Trophoblast cell (in vitro differentiated cells and primary cell): Measurements from ENCODE around the gene DSTYK.
"Not testable (repeated sequence)": the region's sequence is repeated elsewhere in the genome, so short reads cannot be mapped to it uniquely, and the experiment has no call there.

Source experiments
- DNase-seq, 2 donors: peaks; one replicate each; pipeline ENCODE4 v3.0.0-alpha.2; 2016
- H2AFZ ChIP-seq: 2 replicates; pipeline ENCODE4 v1.6.1; 2013; ENCODE audit warnings: low read length, moderate library complexity, mild to moderate bottlenecking; ENCODE audit not compliant: insufficient read depth, poor library complexity
- H2AK5ac ChIP-seq: 2 replicates; pipeline ENCODE4 v1.6.1; 2013; ENCODE audit warnings: mild to moderate bottlenecking, low read length
- H2BK120ac ChIP-seq: 2 replicates; pipeline ENCODE4 v1.6.1; 2013; ENCODE audit warnings: low read length, mild to moderate bottlenecking, moderate library complexity; ENCODE audit not compliant: insufficient read depth, poor library complexity
- H2BK12ac ChIP-seq: 2 replicates; pipeline ENCODE4 v1.6.1; 2013; ENCODE audit warnings: mild to moderate bottlenecking, low read length, moderate library complexity
- H2BK5ac ChIP-seq: 2 replicates; pipeline ENCODE4 v1.6.1; 2013; ENCODE audit warnings: low read length, low read depth, moderate library complexity, mild to moderate bottlenecking; ENCODE audit not compliant: poor library complexity
- H3K14ac ChIP-seq: 2 replicates; pipeline ENCODE4 v1.6.1; 2013; ENCODE audit warnings: mild to moderate bottlenecking, low read length
- H3K18ac ChIP-seq: 2 replicates; pipeline ENCODE4 v1.6.1; 2013; ENCODE audit warnings: mild to moderate bottlenecking, low read length
- H3K23ac ChIP-seq: 2 replicates; pipeline ENCODE4 v1.6.1; 2013; ENCODE audit warnings: low read length
- H3K27ac ChIP-seq: 2 replicates; pipeline ENCODE4 v1.5.1; 2013; ENCODE audit warnings: low read depth, mild to moderate bottlenecking, inconsistent platforms, low read length, moderate library complexity
- H3K27me3 ChIP-seq: 2 replicates; pipeline ENCODE4 v1.6.1; 2013; ENCODE audit warnings: inconsistent platforms, mild to moderate bottlenecking, low read length, moderate library complexity; ENCODE audit not compliant: insufficient read depth
- H3K36me3 ChIP-seq, 2 experiments: 1 replicate in 1 of 2; 2 replicates in 1 of 2; pipeline ENCODE4 v1.6.1; 2013; ENCODE audit warnings: low read length in 2 of 2, mild to moderate bottlenecking in 2 of 2, moderate library complexity in 1 of 2; ENCODE audit not compliant: insufficient read depth in 2 of 2, control insufficient read depth in 1 of 2
- H3K4ac ChIP-seq: 2 replicates; pipeline ENCODE4 v1.6.1; 2013; ENCODE audit warnings: low read depth, mild to moderate bottlenecking, low read length, moderate library complexity
- H3K4me1 ChIP-seq, 2 experiments: 1 replicate in 1 of 2; 2 replicates in 1 of 2; pipeline ENCODE4 v1.6.1; 2013; ENCODE audit warnings: low read length in 2 of 2, mild to moderate bottlenecking in 2 of 2, moderate library complexity in 1 of 2; ENCODE audit not compliant: insufficient read depth in 2 of 2, control insufficient read depth in 1 of 2
- H3K4me2 ChIP-seq: 2 replicates; pipeline ENCODE4 v1.6.1; 2013; ENCODE audit warnings: inconsistent platforms, mild to moderate bottlenecking, low read length, moderate library complexity
- H3K4me3 ChIP-seq: 2 replicates; pipeline ENCODE4 v1.5.1; 2013; ENCODE audit warnings: mild to moderate bottlenecking, low read depth, low read length, inconsistent platforms
- H3K79me1 ChIP-seq: one replicate; pipeline ENCODE4 v1.6.1; 2013; ENCODE audit warnings: low read length
- H3K79me2 ChIP-seq: 2 replicates; pipeline ENCODE4 v1.6.1; 2013; ENCODE audit warnings: low read length, mild to moderate bottlenecking; ENCODE audit not compliant: control insufficient read depth, insufficient read depth, poor library complexity
- H3K9ac ChIP-seq: 2 replicates; pipeline ENCODE4 v1.6.1; 2013; ENCODE audit warnings: mild to moderate bottlenecking, low read length
- H3K9me3 ChIP-seq: 2 replicates; pipeline ENCODE4 v1.6.1; 2013; ENCODE audit warnings: low read depth, mild to moderate bottlenecking, control low read depth, inconsistent platforms, low read length; ENCODE audit not compliant: insufficient read depth
- H4K12ac ChIP-seq: 2 replicates; pipeline ENCODE4 v1.6.1; 2013; ENCODE audit warnings: low read depth, mild to moderate bottlenecking, low read length, moderate library complexity
- H4K8ac ChIP-seq: 2 replicates; pipeline ENCODE4 v1.6.1; 2013; ENCODE audit warnings: low read depth, mild to moderate bottlenecking, low read length, moderate library complexity
- H4K91ac ChIP-seq: one replicate; pipeline ENCODE4 v1.6.1; 2013; ENCODE audit warnings: low read depth, mild to moderate bottlenecking, low read length, moderate library complexity
- WGBS: extraction: QIAGEN DNeasy Blood & Tissue Kit; methylation state at CpG from one replicate; pipeline ENCODE4 v1.1.7; 2013; ENCODE audit warnings: missing lambda C conversion rate; ENCODE audit not compliant: insufficient read length, insufficient coverage; ENCODE audit errors: extremely low coverage; 5-methylcytosine and 5-hydroxymethylcytosine counted together

The DSTYK gene

DNA sequence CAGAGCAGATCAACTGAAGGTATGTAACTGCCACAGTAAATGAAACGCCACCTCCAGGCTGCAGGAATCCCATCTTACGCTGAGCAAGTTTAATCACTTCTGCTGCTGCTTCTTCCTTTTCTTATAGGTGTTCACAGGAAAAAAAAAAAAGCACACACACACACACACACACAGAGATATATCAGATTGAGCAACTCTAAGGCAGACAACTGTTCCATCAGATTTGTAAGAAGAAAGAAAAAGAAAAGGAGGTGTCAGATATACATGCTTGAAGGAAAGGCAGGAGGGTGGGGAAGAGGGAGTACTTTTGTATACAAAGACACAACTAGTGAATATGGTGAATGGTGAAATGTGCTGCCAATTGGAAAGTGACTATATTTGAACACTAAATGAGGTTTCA is 28.6 kb downstream of the DSTYK start:
- Histone ChIP-seq H3K18ac (no peak overlapping the region), H3K27me3 (no peaks in the 10 kb centered on the region), H3K27ac (peak overlapping the region; percentile 37), H4K8ac (no peak overlapping the region), H3K79me2 (no peaks in the 10 kb centered on the region), H2BK5ac (no peak overlapping the region), H4K91ac (no peak overlapping the region), H2BK12ac (no peak overlapping the region), H3K9ac (no peak overlapping the region), H3K4ac (no peak overlapping the region), H2AFZ (no peak overlapping the region), H3K9me3 (no peaks in the 10 kb centered on the region), H3K4me1 (peaks cover 0 to 2% of the 10 kb centered on the region in 2 experiments), H4K12ac (no peak overlapping the region), H3K23ac (no peak overlapping the region), H2AK5ac (no peak overlapping the region), H2BK120ac (no peak overlapping the region), H3K36me3 (peaks cover 2 to 3% of the 10 kb centered on the region in 2 experiments), H3K14ac (no peak overlapping the region), H3K4me2 (no peak overlapping the region), H3K4me3 (no peak overlapping the region), H3K79me1 (no peaks in the 10 kb centered on the region)
- DNase-seq = peak in 1 of 2 donors; percentile 19
- no CpG with 5 or more reads among the region's 2 CpGs for WGBS

DNA sequence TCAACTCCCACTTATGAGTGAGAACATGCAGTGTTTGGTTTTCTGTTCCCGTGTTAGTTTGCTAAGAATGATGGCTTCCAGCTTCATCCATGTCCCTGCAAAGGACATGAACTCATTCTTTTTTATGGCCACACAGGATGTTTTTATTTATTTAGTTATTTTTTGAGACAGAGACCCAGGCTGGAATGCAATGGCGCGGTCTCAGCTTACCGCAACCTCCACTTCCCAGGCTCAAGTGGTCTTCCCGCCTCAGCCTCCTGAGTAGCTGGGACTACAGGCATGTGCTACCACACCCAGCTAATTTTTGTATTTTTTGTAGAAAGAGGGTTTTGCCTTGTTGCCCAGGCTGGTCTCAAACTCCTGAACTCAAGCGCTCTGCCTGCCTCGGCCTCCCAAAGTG is 31.2 kb downstream of the DSTYK start:
- not testable (repeated sequence) for H3K4me1 ChIP-seq, H3K36me3 ChIP-seq, H3K79me2 ChIP-seq, H3K9me3 ChIP-seq, H4K91ac ChIP-seq, H3K27me3 ChIP-seq, H2AK5ac ChIP-seq, H2AFZ ChIP-seq, H3K9ac ChIP-seq, H2BK5ac ChIP-seq, H4K8ac ChIP-seq, H2BK12ac ChIP-seq, H3K27ac ChIP-seq, H3K4ac ChIP-seq, H3K4me2 ChIP-seq, H3K18ac ChIP-seq, H3K23ac ChIP-seq, H2BK120ac ChIP-seq, DNase-seq, H3K4me3 ChIP-seq, H3K14ac ChIP-seq, H3K79me1 ChIP-seq, H4K12ac ChIP-seq
- no CpG with 5 or more reads among the region's 7 CpGs for WGBS

DNA sequence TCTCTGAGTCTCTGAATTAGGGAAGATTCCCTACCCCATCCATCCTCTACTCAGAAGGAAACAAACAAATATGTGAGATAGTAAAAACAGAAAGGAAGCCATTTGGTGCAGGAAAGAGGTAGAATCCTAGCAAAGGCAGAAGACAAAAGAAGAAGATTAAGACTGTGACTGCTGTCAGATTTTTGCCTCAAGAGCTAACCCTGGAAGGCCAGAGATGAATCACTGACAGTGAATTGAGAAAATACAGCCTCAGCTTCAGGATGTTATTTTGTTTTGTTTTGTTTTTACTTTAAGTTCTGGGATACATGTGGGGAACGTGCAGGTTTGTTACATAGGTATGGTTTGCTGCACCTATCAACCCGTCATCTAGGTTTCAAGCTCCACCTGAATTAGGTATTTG is 31.7 kb downstream of the DSTYK start:
- H3K14ac ChIP-seq = no peak overlapping the region
- no peak overlapping the region for H3K27ac ChIP-seq
- H2AK5ac ChIP-seq = no peak overlapping the region
- H2BK5ac ChIP-seq = no peak overlapping the region
- no peaks in the 10 kb centered on the region for H3K27me3 ChIP-seq
- DNase-seq = no peak
- H3K23ac ChIP-seq = no peak overlapping the region
- H3K9ac ChIP-seq = no peak overlapping the region
- no peak overlapping the region for H3K4ac ChIP-seq
- peaks cover 0 to 4% of the 10 kb centered on the region in 2 experiments for H3K36me3 ChIP-seq
- H2BK120ac ChIP-seq = no peak overlapping the region
- H3K79me1 ChIP-seq = no peaks in the 10 kb centered on the region
- no peak overlapping the region for H2AFZ ChIP-seq
- H3K4me3 ChIP-seq = no peak overlapping the region
- H3K18ac ChIP-seq = no peak overlapping the region
- no peak overlapping the region for H2BK12ac ChIP-seq
- no peak overlapping the region for H4K8ac ChIP-seq
- WGBS = no CpG with 5 or more reads among the region's 2 CpGs
- H3K79me2 ChIP-seq = no peaks in the 10 kb centered on the region
- no peak overlapping the region for H3K4me2 ChIP-seq
- H4K91ac ChIP-seq = no peak overlapping the region
- H3K9me3 ChIP-seq = no peaks in the 10 kb centered on the region
- H3K4me1 ChIP-seq = peaks cover 0 to 2% of the 10 kb centered on the region in 2 experiments
- no peak overlapping the region for H4K12ac ChIP-seq

DNA sequence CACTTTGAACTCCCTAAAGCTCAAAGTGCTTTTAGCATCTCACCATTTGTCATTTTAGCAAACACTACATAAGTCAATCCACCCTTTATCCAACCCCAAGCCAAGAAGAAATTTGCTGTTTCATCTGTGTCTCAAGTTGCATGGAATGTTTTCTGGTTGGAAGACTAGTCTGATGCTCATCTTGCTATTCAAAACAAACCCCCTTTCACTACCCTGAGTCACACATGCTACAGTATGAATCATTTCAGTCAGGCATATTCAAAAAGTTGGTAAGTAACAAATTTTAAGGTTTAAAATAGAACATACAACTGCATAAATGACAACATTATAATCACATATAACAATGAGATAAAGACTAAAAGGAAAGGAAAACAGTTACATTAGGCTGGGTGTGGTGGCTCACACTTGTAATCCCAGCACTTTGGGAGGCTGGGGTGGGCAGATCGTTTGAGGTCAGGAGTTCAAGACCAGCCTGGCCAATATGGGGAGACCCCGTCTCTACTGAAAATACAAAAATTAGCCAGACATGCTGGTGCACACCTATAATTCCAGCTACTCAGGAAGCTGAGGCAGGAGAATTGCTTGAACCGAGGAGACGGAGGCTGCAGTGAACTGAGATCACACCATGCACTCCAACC is 38.7 kb downstream of the DSTYK start:
- H3K18ac ChIP-seq = no peak overlapping the region
- no CpG with 5 or more reads among the region's 4 CpGs for WGBS
- H2AFZ ChIP-seq = no peak overlapping the region
- no peak for DNase-seq
- no peak overlapping the region for H4K12ac ChIP-seq
- no peak overlapping the region for H3K14ac ChIP-seq
- no peak overlapping the region for H3K4me3 ChIP-seq
- no peak overlapping the region for H2BK5ac ChIP-seq
- H3K4me1 ChIP-seq = no peaks in the 10 kb centered on the region
- H3K9me3 ChIP-seq = no peaks in the 10 kb centered on the region
- no peak overlapping the region for H4K8ac ChIP-seq
- no peak overlapping the region for H4K91ac ChIP-seq
- no peak overlapping the region for H2BK12ac ChIP-seq
- H2BK120ac ChIP-seq = no peak overlapping the region
- no peaks in the 10 kb centered on the region for H3K79me2 ChIP-seq
- no peak overlapping the region for H2AK5ac ChIP-seq
- H3K36me3 ChIP-seq = peaks cover 4 to 7% of the 10 kb centered on the region in 2 experiments
- H3K9ac ChIP-seq = no peak overlapping the region
- H3K4ac ChIP-seq = no peak overlapping the region
- no peaks in the 10 kb centered on the region for H3K27me3 ChIP-seq
- H3K23ac ChIP-seq = no peak overlapping the region
- H3K27ac ChIP-seq = no peak overlapping the region
- no peaks in the 10 kb centered on the region for H3K79me1 ChIP-seq
- no peak overlapping the region for H3K4me2 ChIP-seq
